Ovary (tissue), 9 donors: ENCODE results near the gene SH3GL3. TPM values are rescaled to one million over a fixed set of nuclear protein-coding genes. Genes with fewer than 3 reads are reported as not detected.

Source experiments
- DNase-seq, 5 donors: peaks; one replicate each; pipeline ENCODE4 v3.0.0-alpha.2; 2019 to 2020
- H3K27ac ChIP-seq, 2 donors: fragments of 200-600 bp; one replicate each; pipeline versions ENCODE4 v1.5.1 to v1.8.0; 2019 to 2022
- H3K27me3 ChIP-seq: fragments of 200-600 bp; one replicate; pipeline ENCODE4 v1.8.0; 2022
- H3K36me3 ChIP-seq: fragments of 200-600 bp; sonication (generic); one replicate; pipeline ENCODE4 v1.5.1; 2019
- H3K4me1 ChIP-seq: one replicate; pipeline ENCODE4 v1.8.1; 2013; ENCODE audit warnings: mild to moderate bottlenecking, moderate library complexity; ENCODE audit not compliant: insufficient read depth
- H3K4me3 ChIP-seq: fragments of 200-600 bp; sonication (generic); one replicate; pipeline ENCODE4 v1.5.1; 2017
- H3K9me3 ChIP-seq, 2 donors: fragments of 200-600 bp in 1 of 2; sonication (generic) in 1 of 2; one replicate each; pipeline versions ENCODE4 v1.5.1 to v1.8.1; 2013 to 2019; ENCODE audit warnings: mild to moderate bottlenecking in 1 of 2, moderate library complexity in 1 of 2
- EP300 ChIP-seq: sonication (generic); formaldehyde crosslinking; IDR thresholded peaks from one replicate; pipeline ENCODE4 v1.6.1; 2017; ENCODE audit warnings: antibody characterized with exemption
- POLR2A ChIP-seq: fragments of 450-650 bp; IDR thresholded peaks from one replicate; pipeline ENCODE4 v1.6.1; 2017; ENCODE audit warnings: antibody characterized with exemption, mild to moderate bottlenecking, moderate library complexity
- WGBS, 3 donors: extraction: QIAGEN DNeasy Blood & Tissue Kit in 1 of 3; methylation state at CpG; one replicate each; pipeline versions ENCODE4 v1.1.5 to v1.1.7; 2013 to 2017; 5-methylcytosine and 5-hydroxymethylcytosine counted together
- intact Hi-C, 4 donors: fragments of 100-400 bp; cut with DNase I; formaldehyde crosslinking; loops; one replicate each; pipeline versions ENCODE4 v1.11.0 to v1.15.1; 2022 to 2023
- polyA plus RNA-seq, 2 donors: library from polyadenylated mRNA; stranded (reverse); fragments of 200-250 nt in 1 of 2; fragments of 350-450 nt in 1 of 2; fragmentation: Illumina TruSeq in 1 of 2; extraction: RNeasy Lipid Tissue Mini Kit (QIAGEN cat#74804) in 1 of 2; gene quantifications; one replicate each; pipeline ENCODE4 v1.2.3, GENCODE V29; 2013 to 2014
- total RNA-seq, 7 donors: library from RNA; depleted of rRNA in 2 of 7; stranded (reverse); fragments of >200 nt in 2 of 7; fragmentation: NEBNext Ultra II Directional in 3 of 7; extraction: Animal tissue kit (Norgen Biotek cat#: 25700) in 3 of 7; gene quantifications; one replicate each; pipeline versions ENCODE4 v1.1.0 to v1.2.4, GENCODE V29; 2016 to 2023
- TF ChIP-seq, protein P1 (sequence below), 3 donors: fragments of 450-650 bp in 2 of 3; fragments of 200-600 bp in 1 of 3; IDR thresholded peaks; one replicate each; pipeline versions ENCODE4 v1.5.1 to v1.8.0; 2016 to 2022; ENCODE audit warnings: antibody characterized with exemption in 3 of 3, mild to moderate bottlenecking in 1 of 3
- donor health status: DM: no; HTN: no; CAD: no; lungs with moderate emphysema.
- donor health status: DM: no; HTN: no; CAD: no.
- donor health status: Bipolar disorder and iron deficiency.
- donor health status: DM: yes; HTN: yes; CAD: no.
- donor health status: DM: no; HTN: no; CAD: no.
- donor health status: DM: yes; HTN: yes; CAD: no.

SH3GL3 gene
- total and polyA plus RNA-seq, 9 donors = 0.25 to 4.9 (median 0.55) TPM; not detected in 1

DNA sequence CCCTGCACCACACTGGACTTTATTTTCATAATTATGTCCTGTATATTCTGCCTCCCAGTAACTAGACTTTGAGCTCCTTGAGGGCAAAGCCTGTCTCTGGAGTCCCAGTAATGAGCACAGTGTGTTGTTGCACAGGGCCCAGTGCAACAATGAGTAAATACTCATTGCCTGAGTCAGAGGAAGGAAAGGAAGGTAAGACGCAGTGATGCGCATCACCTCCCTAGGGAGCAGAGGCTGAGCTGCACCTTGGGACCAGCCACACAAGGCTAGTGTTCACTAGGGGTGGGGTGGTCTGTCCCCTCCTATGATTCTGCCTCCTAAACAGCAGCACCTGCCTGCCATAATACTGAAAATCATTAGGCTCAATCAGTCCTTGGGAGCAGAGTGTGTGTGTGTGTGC, 120.2 kb downstream of the SH3GL3 start:
- no peaks in the 10 kb centered on the region for H3K27me3 ChIP-seq

DNA sequence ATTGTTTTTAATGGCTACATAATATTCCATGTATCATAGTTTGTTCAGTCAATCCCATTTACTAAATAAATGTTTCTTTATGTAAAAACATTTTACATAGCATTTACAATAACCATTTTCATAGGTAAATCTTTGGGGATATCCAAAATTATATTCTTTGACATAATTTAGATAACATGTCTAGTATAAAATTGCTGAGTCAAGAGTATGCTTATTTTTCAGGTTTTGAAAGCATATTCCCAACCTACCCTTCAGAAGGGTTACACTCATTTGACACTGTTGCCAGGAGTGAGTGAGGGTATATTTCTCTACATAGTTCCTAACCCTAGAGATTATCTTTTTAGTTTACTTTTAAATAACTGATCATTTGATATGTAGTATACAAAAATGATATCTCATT, 122.2 kb downstream of the SH3GL3 start:
- intact Hi-C loops = loop anchor here in 1 of 4 donors (10.0 kb wide), 1 partner anchor 465 kb away; no protein-coding TSS in a partner anchor
- Histone ChIP-seq H3K4me3 (no peak overlapping the region), H3K36me3 (no peaks in the 10 kb centered on the region), H3K27ac (no peak overlapping the region), H3K4me1 (no peaks in the 10 kb centered on the region), H3K27me3 (no peaks in the 10 kb centered on the region), H3K9me3 (no peaks in the 10 kb centered on the region)
- no peak for DNase-seq
- TF ChIP-seq, protein P1, sequence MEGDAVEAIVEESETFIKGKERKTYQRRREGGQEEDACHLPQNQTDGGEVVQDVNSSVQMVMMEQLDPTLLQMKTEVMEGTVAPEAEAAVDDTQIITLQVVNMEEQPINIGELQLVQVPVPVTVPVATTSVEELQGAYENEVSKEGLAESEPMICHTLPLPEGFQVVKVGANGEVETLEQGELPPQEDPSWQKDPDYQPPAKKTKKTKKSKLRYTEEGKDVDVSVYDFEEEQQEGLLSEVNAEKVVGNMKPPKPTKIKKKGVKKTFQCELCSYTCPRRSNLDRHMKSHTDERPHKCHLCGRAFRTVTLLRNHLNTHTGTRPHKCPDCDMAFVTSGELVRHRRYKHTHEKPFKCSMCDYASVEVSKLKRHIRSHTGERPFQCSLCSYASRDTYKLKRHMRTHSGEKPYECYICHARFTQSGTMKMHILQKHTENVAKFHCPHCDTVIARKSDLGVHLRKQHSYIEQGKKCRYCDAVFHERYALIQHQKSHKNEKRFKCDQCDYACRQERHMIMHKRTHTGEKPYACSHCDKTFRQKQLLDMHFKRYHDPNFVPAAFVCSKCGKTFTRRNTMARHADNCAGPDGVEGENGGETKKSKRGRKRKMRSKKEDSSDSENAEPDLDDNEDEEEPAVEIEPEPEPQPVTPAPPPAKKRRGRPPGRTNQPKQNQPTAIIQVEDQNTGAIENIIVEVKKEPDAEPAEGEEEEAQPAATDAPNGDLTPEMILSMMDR (IDR thresholded peaks at IDR 0.05) = no peak
- no peak for TF ChIP-seq EP300
- TF ChIP-seq POLR2A = no peak

More for the DNA sequence above, 120.2 kb downstream of the SH3GL3 start:
- no peaks in the 10 kb centered on the region for H3K4me1 ChIP-seq
- no peak overlapping the region for H3K4me3 ChIP-seq
- intact Hi-C loops = loop anchor here in 1 of 4 donors (10.0 kb wide), 1 partner anchor 467 kb away; no protein-coding TSS in a partner anchor
- 77 to 97% (median 86%) methylated on average over 2 of the region's 2 CpGs for WGBS, 3 donors
- no peaks in the 10 kb centered on the region for H3K9me3 ChIP-seq
- no peak overlapping the region for H3K27ac ChIP-seq
- DNase-seq = no peak
- no peaks in the 10 kb centered on the region for H3K36me3 ChIP-seq
- TF ChIP-seq, protein P1 (IDR thresholded peaks at IDR 0.05) = no peak
- no peak for TF ChIP-seq POLR2A
- TF ChIP-seq EP300 = no peak

DNA sequence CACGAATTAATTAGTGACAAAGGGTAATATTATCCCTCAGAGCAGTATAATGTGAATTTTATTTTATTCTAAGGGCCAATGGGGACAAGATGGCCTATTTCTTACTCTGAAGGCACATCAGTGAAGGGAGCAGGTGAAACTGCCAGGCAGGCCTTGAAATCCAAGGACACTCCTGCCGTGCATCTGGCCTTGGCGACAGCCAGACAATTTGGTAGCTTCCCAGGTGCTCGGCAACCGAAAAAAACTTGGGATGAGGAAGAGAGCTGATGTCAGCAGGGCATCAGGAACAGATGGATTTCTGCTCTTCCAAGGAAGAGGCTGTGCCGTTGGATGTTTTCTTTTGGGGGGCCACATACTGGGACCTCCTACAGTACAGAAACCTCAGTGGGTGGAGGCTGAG, 123.6 kb downstream of the SH3GL3 start:
- intact Hi-C loops = loop anchor here in 2 of 4 donors (5.0 to 10.0 kb wide), 2 partner anchors 174 to 462 kb away; no protein-coding TSS in a partner anchor
- Histone ChIP-seq H3K27ac (no peak overlapping the region), H3K27me3 (no peaks in the 10 kb centered on the region), H3K9me3 (no peaks in the 10 kb centered on the region), H3K4me3 (no peak overlapping the region), H3K4me1 (no peaks in the 10 kb centered on the region), H3K36me3 (no peaks in the 10 kb centered on the region)
- no peak for DNase-seq
- no peak for TF ChIP-seq POLR2A
- TF ChIP-seq, protein P1 (IDR thresholded peaks at IDR 0.05) = no peak
- no peak for TF ChIP-seq EP300
- 36 to 43% (median 42%) methylated on average over 6 of the region's 6 CpGs for WGBS, 3 donors

GRCh38 chr15:83571820-83572707, 124.9 kb downstream of the SH3GL3 start:
- Histone ChIP-seq H3K36me3 (no peaks in the 10 kb centered on the region), H3K4me1 (no peaks in the 10 kb centered on the region), H3K27ac (no peak overlapping the region), H3K27me3 (no peaks in the 10 kb centered on the region), H3K9me3 (no peaks in the 10 kb centered on the region), H3K4me3 (no peak overlapping the region)
- intact Hi-C loops = loop anchor here in 2 of 4 donors (5.0 to 10.0 kb wide), 2 partner anchors 173 to 460 kb away; no protein-coding TSS in a partner anchor
- TF ChIP-seq, protein P1 (IDR thresholded peaks at IDR 0.05) = peak; percentile 10 to 36 (median 13)
- TF ChIP-seq POLR2A (no peak), EP300 (no peak)
- 45 to 53% (median 49%) methylated on average over 10 of the region's 10 CpGs for WGBS, 3 donors
- DNase-seq = no peak
